ENCODE results near the gene KMT2A.

KMT2A gene

DNA sequence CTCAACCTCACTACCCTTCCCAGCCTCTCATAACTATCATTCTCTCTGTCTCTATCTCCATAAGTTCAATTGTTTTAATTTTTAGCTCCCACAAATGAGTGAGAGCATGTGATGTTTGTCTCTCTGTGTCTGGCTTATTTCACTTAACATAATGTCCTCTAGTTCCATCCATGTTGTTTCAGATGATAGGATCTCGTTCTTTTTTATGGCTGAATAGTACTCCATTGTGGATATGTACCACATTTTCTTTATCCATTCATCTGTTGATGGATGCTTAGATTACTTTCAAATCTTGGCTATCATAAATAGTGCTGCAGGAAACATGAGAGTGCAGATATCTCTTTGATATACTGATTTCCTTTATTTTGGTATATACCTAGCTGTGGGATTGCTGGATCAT lies 44.9 kb downstream of the KMT2A start:
- in situ Hi-C loops (cut with MboI; ENCODE audit: low sequenced_read_pairs) = loop anchor here (25.0 kb wide), 1 partner anchor 294 kb away; the partner anchor contains the start of gene SCN2B

DNA sequence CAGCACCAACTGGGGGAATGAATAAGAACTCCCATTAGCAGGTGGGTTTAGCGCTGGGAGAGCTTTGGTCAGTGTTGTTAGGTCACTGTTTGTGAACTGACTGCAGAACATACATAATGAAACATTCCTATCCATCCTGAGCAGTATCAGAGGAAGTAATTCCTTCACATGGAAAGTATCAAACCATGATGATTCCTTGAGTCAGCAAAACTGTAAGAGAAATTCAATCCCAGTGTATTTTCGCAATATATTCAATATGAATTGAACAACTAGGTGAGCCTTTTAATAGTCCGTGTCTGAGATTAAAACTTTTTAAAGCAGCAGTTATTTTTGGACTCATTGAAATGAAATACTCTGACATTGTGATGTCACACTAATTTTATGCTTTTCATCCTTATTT lies 48.1 kb downstream of the KMT2A start:
- in situ Hi-C loops (cut with MboI; ENCODE audit: low sequenced_read_pairs) = loop anchor here (25.0 kb wide), 1 partner anchor 297 kb away; the partner anchor contains the start of gene SCN2B

DNA sequence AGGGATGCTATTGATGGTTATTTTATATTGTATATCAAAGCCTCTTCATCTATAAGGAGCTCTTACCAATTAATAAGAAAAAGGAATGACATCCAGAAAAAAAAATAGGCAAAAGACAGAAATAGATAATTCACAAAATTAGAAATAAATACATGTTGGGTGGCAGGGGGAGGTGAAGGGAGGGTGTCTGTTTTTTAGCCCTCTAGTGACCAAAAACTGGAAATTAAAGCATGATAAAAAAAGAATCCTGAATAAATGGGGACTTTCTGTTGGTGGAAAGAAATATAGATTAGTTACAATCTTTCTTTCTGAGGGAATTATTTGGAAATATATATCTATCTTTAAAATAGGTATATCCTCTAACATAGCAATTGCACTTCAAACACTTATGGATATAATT lies 49.0 kb downstream of the KMT2A start:
- in situ Hi-C loops (cut with MboI; ENCODE audit: low sequenced_read_pairs) = loop anchor here (25.0 kb wide), 1 partner anchor 298 kb away; the partner anchor contains the start of gene SCN2B

DNA sequence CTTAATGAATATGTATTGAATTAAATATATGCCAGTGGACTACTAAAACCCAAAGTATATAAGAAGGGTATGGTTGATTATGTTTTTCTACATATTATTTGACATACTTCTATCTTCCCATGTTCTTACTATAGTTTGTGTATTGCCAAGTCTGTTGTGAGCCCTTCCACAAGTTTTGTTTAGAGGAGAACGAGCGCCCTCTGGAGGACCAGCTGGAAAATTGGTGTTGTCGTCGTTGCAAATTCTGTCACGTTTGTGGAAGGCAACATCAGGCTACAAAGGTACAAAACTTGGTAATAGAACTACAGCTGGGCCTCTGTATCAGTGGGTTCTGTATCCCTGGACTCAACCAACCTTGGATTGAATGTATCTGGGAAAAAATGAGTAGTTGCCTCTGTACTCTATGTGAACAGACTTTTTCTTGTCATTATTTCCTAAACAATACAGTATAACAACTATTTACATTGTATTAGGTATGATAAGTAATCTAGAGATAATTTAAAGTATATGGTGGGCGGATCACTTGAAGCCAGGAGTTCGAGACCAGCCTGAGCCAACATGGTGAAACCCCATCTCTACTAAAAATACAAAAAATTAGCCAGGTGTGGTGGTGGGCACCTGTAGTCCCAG lies 52.3 kb downstream of the KMT2A start:
- in situ Hi-C loops (cut with MboI; ENCODE audit: low sequenced_read_pairs) = loop anchor here (25.0 kb wide), 1 partner anchor 301 kb away; the partner anchor contains the start of gene SCN2B

DNA sequence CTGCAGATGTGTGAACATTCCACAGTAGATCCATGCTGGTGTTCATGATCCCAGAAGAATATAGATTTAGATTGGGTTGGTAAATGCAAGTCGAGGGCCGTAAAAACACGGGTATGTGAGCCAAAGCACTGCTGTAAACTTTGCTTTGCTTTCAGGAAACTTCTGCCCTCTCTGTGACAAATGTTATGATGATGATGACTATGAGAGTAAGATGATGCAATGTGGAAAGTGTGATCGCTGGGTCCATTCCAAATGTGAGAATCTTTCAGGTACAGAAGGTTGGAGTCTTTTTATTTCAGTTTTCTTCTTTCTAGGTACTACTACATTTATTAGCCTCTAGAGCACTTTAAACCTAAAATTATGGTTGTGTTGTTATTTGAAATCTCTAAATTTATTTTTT lies 54.7 kb downstream of the KMT2A start:
- in situ Hi-C loops (cut with MboI; ENCODE audit: low sequenced_read_pairs) = loop anchor here (5.0 to 25.0 kb wide), 2 partner anchors 104 to 304 kb away; partner anchors contain the start of gene SCN2B

DNA sequence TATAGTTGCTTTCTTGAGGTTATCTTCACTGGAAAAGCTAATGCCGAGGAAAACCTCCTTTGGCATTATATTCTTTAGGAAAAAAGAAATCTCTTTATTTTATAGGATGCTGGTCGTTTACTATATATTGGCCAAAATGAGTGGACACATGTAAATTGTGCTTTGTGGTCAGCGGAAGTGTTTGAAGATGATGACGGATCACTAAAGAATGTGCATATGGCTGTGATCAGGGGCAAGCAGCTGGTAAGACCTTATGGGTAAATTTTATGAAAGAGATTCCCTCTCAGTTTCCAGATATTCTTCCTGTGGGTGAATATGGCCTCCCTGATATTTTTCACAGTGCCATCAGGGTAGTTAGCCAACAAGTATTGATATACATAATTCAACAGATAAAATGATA lies 61.5 kb downstream of the KMT2A start:
- in situ Hi-C loops (cut with MboI; ENCODE audit: low sequenced_read_pairs) = loop anchor here (25.0 kb wide), 1 partner anchor 311 kb away; the partner anchor contains the start of gene SCN2B

DNA sequence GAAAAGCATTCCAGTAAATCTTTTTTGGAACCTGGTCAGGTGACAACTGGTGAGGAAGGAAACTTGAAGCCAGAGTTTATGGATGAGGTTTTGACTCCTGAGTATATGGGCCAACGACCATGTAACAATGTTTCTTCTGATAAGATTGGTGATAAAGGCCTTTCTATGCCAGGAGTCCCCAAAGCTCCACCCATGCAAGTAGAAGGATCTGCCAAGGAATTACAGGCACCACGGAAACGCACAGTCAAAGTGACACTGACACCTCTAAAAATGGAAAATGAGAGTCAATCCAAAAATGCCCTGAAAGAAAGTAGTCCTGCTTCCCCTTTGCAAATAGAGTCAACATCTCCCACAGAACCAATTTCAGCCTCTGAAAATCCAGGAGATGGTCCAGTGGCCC lies 66.9 kb downstream of the KMT2A start:
- in situ Hi-C loops (cut with MboI; ENCODE audit: low sequenced_read_pairs) = no loop called here

DNA sequence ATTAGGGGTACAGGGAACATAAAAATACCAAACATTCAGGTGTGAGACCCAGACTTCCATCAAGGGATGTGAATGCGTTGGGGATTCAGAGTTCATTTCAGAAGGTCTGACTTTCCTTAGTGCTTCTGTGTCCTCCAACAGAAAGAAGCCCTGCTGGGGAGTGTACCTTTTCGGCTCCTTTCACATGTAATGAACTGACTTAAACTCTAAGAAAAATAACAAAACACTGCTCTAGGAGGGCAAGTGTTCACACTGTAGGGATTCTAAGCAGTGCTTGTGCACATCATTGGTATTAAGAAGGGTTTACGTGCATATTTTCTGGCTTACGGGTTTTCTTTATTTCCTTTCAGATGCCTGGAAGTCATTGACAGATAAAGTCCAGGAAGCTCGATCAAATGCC lies 75.3 kb downstream of the KMT2A start:
- in situ Hi-C loops (cut with MboI; ENCODE audit: low sequenced_read_pairs) = no loop called here

DNA sequence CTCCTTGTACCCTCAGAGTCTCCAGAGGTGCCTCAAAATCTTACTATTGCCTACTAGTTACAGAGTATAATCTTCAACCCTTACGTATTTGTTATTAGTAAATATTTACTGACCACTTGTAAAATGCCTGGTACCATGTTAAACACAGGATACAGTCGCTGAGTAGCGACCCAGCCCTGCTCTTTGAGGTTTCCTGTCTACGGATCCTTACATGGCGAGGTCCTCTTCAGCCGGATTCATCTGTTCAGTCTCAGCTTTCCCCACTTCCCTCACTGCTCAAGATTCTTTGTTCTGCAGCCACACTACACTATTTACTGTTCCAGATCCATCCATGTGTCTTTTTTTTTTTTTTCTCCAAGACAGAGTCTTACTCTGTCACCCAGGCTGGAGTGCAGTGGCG lies 77.8 kb downstream of the KMT2A start:
- in situ Hi-C loops (cut with MboI; ENCODE audit: low sequenced_read_pairs) = no loop called here

DNA sequence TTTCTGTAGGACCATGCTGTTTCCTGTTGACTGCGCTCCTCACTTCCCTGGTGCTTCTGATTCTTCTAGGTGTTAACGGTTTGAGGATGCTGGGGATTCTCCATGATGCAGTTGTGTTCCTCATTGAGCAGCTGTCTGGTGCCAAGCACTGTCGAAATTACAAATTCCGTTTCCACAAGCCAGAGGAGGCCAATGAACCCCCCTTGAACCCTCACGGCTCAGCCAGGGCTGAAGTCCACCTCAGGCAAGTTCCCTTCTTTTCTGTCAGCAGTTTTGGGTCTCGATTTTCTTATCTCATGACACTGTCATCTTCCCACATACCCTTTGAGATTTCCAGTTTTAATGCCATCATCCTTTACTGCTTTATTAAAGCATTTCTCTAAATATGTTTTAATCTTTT lies 83.3 kb downstream of the KMT2A start:
- in situ Hi-C loops (cut with MboI; ENCODE audit: low sequenced_read_pairs) = no loop called here

DNA sequence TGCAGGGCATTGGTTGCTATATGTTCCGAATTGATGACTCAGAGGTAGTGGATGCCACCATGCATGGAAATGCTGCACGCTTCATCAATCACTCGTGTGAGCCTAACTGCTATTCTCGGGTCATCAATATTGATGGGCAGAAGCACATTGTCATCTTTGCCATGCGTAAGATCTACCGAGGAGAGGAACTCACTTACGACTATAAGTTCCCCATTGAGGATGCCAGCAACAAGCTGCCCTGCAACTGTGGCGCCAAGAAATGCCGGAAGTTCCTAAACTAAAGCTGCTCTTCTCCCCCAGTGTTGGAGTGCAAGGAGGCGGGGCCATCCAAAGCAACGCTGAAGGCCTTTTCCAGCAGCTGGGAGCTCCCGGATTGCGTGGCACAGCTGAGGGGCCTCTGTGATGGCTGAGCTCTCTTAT lies 85.6 kb downstream of the KMT2A start:
- in situ Hi-C loops (cut with MboI; ENCODE audit: low sequenced_read_pairs) = no loop called here

DNA sequence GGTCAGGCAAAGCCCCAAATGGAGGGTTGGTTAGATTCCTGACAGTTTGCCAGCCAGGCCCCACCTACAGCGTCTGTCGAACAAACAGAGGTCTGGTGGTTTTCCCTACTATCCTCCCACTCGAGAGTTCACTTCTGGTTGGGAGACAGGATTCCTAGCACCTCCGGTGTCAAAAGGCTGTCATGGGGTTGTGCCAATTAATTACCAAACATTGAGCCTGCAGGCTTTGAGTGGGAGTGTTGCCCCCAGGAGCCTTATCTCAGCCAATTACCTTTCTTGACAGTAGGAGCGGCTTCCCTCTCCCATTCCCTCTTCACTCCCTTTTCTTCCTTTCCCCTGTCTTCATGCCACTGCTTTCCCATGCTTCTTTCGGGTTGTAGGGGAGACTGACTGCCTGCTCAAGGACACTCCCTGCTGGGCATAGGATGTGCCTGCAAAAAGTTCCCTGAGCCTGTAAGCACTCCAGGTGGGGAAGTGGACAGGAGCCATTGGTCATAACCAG lies 86.3 kb downstream of the KMT2A start:
- in situ Hi-C loops (cut with MboI; ENCODE audit: low sequenced_read_pairs) = no loop called here

DNA sequence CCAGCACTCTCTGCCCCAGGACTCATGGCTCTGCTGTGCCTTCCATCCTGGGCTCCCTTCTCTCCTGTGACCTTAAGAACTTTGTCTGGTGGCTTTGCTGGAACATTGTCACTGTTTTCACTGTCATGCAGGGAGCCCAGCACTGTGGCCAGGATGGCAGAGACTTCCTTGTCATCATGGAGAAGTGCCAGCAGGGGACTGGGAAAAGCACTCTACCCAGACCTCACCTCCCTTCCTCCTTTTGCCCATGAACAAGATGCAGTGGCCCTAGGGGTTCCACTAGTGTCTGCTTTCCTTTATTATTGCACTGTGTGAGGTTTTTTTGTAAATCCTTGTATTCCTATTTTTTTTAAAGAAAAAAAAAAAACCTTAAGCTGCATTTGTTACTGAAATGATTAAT lies 88.1 kb downstream of the KMT2A start:
- in situ Hi-C loops (cut with MboI; ENCODE audit: low sequenced_read_pairs) = no loop called here

DNA sequence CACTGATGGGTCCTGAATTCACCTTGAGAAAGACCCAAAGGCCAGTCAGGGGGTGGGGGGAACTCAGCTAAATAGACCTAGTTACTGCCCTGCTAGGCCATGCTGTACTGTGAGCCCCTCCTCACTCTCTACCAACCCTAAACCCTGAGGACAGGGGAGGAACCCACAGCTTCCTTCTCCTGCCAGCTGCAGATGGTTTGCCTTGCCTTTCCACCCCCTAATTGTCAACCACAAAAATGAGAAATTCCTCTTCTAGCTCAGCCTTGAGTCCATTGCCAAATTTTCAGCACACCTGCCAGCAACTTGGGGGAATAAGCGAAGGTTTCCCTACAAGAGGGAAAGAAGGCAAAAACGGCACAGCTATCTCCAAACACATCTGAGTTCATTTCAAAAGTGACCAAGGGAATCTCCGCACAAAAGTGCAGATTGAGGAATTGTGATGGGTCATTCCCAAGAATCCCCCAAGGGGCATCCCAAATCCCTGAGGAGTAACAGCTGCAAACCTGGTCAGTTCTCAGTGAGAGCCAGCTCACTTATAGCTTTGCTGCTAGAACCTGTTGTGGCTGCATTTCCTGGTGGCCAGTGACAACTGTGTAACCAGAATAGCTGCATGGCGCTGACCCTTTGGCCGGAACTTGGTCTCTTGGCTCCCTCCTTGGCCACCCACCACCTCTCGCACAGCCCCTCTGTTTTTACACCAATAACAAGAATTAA lies 88.6 kb downstream of the KMT2A start:
- in situ Hi-C loops (cut with MboI; ENCODE audit: low sequenced_read_pairs) = no loop called here

DNA sequence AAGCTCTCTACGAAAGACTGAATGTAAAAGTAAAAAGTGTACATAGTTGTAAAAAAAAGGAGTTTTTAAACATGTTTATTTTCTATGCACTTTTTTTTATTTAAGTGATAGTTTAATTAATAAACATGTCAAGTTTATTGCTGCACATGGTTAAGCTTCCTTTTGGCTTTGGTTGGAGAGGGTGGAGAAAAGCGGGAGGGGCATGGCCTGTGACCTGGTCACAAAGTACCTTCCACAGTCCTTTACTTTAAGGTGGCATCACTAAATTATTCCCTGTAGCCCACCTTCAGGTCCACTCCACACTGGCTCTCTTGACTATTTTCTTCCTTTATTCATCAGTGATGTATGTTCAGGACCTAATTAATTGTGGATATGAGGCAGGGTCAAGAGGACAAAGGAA lies 90.4 kb downstream of the KMT2A start:
- in situ Hi-C loops (cut with MboI; ENCODE audit: low sequenced_read_pairs) = no loop called here

DNA sequence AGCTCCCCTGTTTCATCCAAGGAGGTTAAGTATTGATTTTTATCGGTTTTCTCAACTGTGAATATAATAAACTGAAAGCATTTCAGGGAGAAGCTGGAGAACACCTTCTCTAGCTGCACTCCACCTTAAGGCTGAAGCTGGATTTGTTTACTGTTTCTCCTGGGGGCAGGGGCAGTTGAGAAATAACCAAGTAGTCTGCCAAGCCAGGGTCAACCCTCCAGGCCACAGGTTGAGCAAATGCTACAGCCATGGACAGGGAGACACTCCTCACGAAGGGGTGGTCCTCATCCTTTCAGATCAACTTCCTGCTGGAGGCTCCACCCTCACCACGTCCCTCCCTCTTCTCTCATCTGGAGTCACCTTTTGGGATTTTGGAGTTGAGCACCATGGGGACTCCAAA lies 90.8 kb downstream of the KMT2A start, which contains the start of gene TTC36:
Gene TTC36 (plus strand): TSS at position 366 of the 400 bp plus-strand sequence. CDS start 21 bp downstream, at position 387.
- in situ Hi-C loops (cut with MboI; ENCODE audit: low sequenced_read_pairs) = no loop called here

DNA sequence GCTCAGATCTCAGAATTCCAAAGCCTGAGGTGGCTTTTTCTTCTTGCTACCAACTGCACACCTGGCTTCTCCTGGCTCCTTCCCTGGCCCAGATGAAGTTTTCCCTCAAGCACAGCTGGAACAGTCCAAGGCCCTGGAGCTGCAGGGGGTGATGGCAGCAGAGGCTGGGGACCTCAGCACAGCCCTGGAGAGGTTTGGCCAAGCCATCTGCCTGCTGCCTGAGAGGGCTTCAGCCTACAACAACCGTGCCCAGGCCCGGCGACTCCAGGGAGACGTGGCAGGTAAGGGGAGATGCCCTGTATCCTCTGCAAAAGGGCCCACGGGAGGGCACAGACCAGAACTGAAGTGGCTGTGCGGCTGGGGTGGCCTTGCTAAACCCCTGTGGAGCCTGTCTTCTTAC lies 92.2 kb downstream of the KMT2A start:
- in situ Hi-C loops (cut with MboI; ENCODE audit: low sequenced_read_pairs) = no loop called here

DNA sequence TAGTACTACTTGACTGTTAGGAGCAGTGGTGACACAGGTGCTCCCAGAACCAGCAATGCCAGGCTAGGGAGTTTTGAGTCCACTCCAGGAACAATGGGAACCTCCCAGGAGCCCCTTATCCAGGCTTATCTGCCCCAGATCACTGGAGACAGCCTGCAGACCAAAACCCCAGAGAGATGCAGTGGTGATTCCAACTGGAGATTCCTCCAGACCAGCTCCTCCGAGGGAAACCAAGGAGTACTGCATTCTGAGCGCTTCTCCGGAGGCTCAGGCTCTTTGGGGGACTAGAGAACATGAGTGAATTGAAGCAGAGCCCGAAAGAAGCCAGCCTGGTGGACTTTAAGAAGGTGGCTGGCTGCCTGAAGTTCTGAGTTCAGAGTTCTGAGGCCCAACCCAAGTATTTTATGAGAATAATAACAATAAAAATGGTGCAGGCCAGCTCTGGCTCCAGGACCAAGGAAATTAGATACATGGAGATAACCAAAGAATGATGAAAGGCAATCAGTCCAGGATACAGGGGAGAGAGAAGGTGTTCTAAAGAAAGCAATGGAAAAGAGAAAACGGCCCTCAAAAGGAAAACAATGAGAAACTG lies 93.4 kb downstream of the KMT2A start:
- in situ Hi-C loops (cut with MboI; ENCODE audit: low sequenced_read_pairs) = no loop called here

DNA sequence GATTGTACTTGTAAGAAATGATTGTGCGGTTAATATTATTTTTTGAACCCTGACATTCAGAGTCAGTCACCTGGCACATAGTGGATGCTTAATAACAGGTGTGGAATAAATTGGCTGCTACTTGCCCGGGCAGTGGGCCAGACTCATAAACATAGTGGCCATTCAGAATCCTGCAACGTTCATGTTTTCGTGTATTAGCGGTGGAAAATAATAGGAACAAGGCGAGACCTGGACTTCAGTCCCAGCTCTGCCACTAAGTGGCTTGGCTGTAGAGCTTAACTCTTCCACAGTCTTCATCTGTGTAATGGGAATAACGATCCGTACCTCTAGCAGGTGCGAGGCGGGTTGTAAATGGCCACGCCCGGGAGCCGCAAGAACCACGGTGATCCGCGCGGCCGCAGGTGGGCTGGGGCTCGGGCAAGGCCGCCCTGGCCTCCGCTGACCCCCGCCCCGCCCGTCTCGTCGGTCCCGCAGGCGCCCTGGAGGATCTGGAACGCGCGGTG lies 93.9 kb downstream of the KMT2A start:
- in situ Hi-C loops (cut with MboI; ENCODE audit: low sequenced_read_pairs) = no loop called here

DNA sequence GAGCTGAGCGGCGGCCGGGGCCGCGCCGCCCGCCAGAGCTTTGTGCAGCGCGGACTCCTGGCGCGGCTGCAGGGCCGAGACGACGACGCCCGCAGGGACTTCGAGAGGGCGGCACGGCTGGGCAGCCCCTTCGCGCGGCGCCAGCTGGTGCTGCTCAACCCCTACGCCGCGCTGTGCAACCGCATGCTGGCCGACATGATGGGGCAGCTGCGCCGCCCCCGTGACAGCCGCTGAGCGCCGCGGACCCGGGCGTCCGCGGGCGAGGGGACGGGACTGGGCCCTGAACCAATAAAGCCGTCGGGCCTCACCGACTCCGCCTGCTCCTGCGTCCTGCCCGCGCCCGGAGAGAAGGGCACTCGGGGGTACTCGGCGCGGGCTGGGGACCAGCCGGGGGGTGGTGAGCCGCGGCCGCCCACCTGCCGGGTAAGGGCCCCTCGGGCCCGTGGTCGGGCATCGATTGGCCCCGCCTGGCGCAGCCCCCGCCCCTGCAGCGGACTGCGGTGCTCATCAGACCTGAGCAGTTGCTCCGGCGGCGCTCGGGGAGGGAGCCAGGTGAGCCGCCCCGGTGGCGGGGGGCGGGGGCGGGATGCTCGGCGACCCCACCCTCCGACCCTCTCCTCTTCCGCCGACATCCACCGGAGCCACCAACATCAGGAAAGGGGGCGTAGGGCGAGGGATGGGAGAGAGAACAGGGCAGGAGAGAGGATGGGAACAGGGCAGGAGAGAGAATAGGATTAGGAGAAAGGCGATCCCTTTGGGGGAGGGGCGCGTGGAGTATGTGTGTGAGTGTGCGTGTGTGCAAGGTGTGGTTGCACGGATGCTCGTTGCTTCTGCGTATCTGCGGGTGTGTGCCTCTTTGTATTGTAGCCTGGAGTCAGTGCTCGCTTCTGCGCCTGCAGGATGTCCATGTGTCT lies 94.6 kb downstream of the KMT2A start, which contains the start of gene TMEM25:
Gene TMEM25 (plus strand): TSS at position 510 of the 914 bp plus-strand sequence. CDS start 610 bp downstream, outside the sequence.
- in situ Hi-C loops (cut with MboI; ENCODE audit: low sequenced_read_pairs) = no loop called here
